Measurements from ENCODE around the gene STPG1.

Gene STPG1

GRCh38 chr1:24392982-24393650, 20.5 kb downstream of the STPG1 start:
- no peak for DNase-seq

- no peak for DNase-seq
Observed at GRCh38 chr1:24392604-24392946, 21.0 kb downstream of the STPG1 start.

- peak; percentile 63 for DNase-seq
Observed at GRCh38 chr1:24391882-24392603, 21.5 kb downstream of the STPG1 start.

- peak; percentile 83 for DNase-seq
Observed at GRCh38 chr1:24390924-24391782, 22.4 kb downstream of the STPG1 start.

GRCh38 chr1:24389231-24389678, 24.3 kb downstream of the STPG1 start:
- DNase-seq: no peak

GRCh38 chr1:24388331-24388885, 25.2 kb downstream of the STPG1 start:
- DNase-seq: no peak

GRCh38 chr1:24387636-24388175, 25.9 kb downstream of the STPG1 start:
- no peak for DNase-seq

- DNase-seq: no peak
Observed at GRCh38 chr1:24386931-24387330, 26.7 kb downstream of the STPG1 start.

- DNase-seq: peak; percentile 57
Observed at GRCh38 chr1:24386241-24386640, 27.3 kb downstream of the STPG1 start.

GRCh38 chr1:24385160-24385940, 28.2 kb downstream of the STPG1 start:
- DNase-seq: peak; percentile 71

- DNase-seq: peak; percentile 51
Observed at GRCh38 chr1:24384251-24385090, 29.1 kb downstream of the STPG1 start.

- DNase-seq: no peak
Observed at GRCh38 chr1:24383381-24383940, 30.1 kb downstream of the STPG1 start.

GRCh38 chr1:24382165-24382577, 31.4 kb downstream of the STPG1 start:
- no peak for DNase-seq

GRCh38 chr1:24381256-24381655, 32.3 kb downstream of the STPG1 start:
- no peak for DNase-seq

GRCh38 chr1:24380508-24380907, 33.1 kb downstream of the STPG1 start:
- no peak for DNase-seq

- no peak for DNase-seq
Observed at GRCh38 chr1:24379733-24380315, 33.8 kb downstream of the STPG1 start.

- DNase-seq: no peak
Observed at GRCh38 chr1:24374891-24375786, 38.4 kb downstream of the STPG1 start.

GRCh38 chr1:24373710-24374109, 39.9 kb downstream of the STPG1 start:
- no peak for DNase-seq

- no peak for DNase-seq
Observed at GRCh38 chr1:24373044-24373443, 40.5 kb downstream of the STPG1 start.

Data from fibroblast of skin of scalp (primary cell).